ENCODE measurements around the gene KLHL21.

The KLHL21 gene

GRCh38 chr1:6554031-6554906 is 48.4 kb downstream of the KLHL21 start, which contains the start of gene NOL9:
TSS of gene NOL9 (minus strand) at chr1:6554513. CDS start at chr1:6554502, 11 bp downstream.
- peak; percentile 98 for DNase-seq (ENCODE audit: low read depth, low spot score)

- DNase-seq (ENCODE audit: low read depth, low spot score): no peak
Measured at GRCh38 chr1:6547301-6547700, 55.4 kb downstream of the KLHL21 start.

GRCh38 chr1:6546326-6546725 is 56.3 kb downstream of the KLHL21 start:
- no peak for DNase-seq (ENCODE audit: low read depth, low spot score)

GRCh38 chr1:6545276-6546112 is 57.2 kb downstream of the KLHL21 start:
- DNase-seq (ENCODE audit: low read depth, low spot score): no peak

GRCh38 chr1:6544831-6545230 is 57.8 kb downstream of the KLHL21 start:
- DNase-seq (ENCODE audit: low read depth, low spot score): no peak
